ENCODE measurements around the gene ACTRT2. TPM values are rescaled to one million over a fixed set of nuclear protein-coding genes. Genes with fewer than 3 reads are reported as not detected.

Gene ACTRT2
- total and polyA plus RNA-seq, 7 donors, result not detected

DNA sequence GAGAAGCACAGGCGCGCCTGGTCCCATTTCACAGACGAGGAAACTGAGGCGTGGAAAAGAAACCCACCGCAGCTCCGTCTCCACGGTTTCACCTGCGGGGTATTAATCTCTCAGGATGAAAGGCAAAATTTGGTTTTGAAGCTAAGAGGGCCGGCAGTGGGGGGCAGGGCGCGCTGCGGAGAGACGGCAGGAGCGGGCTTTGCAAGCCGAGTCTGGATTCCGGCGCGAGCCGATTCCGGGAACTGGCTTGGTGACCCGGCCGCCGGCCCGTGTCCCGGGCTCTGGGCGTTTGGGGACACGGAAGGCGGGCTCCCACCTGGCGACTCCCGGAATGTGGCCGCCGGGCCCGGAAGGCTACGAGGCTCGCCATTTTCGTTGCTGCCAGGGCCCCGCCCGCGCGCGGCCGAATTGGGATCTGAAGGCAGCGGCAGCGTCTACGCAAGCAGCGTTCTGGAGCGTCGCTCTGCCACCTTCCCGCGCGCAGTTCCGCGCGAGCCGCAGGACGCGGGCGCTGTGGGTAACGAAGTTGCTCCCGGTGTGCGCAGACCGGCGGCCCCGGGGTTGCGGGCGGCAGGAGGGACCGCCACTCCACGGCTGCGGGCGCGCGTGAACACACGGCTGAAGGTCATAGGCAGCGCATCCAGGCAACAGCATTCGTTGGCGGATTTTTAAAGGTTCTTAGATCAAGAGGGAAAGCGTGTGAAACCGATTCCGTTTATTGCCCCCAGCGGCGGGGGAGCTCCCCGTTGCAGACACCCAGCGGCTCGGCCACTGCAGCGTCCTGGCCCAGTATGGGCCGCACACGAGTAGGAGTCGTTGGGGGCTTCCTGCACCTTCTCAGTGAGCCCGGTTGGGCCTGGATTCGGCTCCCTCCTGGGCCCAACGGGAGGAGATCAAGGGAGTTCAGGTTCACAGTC is 42.4 kb downstream of the ACTRT2 start:
- Histone ChIP-seq H3K36me3 (no peaks in the 10 kb centered on the region), H3K9me3 (peaks cover 0 to 3% (median 0%) of the 10 kb centered on the region in 4 donors), H3K4me1 (peaks cover 0 to 34% (median 30%) of the 10 kb centered on the region in 4 donors), H3K27ac (no peak overlapping the region), H3K27me3 (peaks cover 70 to 100% (median 85%) of the 10 kb centered on the region in 3 donors), H3K4me3 (peak overlapping the region in 3 of 4 donors; percentile 2 to 25 (median 20))
- peak; percentile 56 for DNase-seq
- whole genome bisulfite sequencing, 2 donors, result 14 to 56% methylated on average over 91 of the region's 91 CpGs
- intact Hi-C loops (cut with DNase I), result no loop called here
- TF ChIP-seq EP300 (IDR thresholded peaks at IDR 0.05), result no peak
- TF ChIP-seq POLR2AphosphoS5 (IDR thresholded peaks at IDR 0.05), result no peak
- no peak for TF ChIP-seq POLR2A (IDR thresholded peaks at IDR 0.05)
- TF ChIP-seq, protein P1, sequence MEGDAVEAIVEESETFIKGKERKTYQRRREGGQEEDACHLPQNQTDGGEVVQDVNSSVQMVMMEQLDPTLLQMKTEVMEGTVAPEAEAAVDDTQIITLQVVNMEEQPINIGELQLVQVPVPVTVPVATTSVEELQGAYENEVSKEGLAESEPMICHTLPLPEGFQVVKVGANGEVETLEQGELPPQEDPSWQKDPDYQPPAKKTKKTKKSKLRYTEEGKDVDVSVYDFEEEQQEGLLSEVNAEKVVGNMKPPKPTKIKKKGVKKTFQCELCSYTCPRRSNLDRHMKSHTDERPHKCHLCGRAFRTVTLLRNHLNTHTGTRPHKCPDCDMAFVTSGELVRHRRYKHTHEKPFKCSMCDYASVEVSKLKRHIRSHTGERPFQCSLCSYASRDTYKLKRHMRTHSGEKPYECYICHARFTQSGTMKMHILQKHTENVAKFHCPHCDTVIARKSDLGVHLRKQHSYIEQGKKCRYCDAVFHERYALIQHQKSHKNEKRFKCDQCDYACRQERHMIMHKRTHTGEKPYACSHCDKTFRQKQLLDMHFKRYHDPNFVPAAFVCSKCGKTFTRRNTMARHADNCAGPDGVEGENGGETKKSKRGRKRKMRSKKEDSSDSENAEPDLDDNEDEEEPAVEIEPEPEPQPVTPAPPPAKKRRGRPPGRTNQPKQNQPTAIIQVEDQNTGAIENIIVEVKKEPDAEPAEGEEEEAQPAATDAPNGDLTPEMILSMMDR (IDR thresholded peaks at IDR 0.05), result no peak

DNA sequence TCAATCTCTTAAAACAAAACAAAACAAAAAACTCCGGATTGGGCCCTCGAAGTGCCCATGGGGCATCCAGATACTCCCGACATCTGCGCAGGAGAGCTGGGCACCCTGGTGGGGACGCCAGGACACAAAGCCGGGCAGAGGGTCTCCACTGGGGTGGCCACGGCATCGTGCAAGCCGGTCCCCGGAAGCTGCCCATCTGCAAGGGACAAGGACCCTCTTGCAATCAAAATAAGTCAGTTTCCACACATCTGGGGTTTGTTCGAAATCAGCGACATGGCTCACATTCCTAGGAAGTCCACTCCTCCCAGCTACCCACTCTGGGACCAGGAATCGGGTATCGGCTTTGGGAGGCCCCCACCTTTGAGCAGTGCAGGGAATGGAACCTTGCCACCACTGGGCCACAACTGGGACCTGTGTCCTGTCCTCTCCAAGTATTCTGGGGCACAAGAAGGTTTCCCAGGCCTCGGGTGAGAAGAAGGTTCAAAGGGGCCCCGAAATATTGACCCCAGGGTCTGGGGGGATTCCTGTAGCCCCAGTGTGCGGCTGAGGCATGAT is 43.1 kb downstream of the ACTRT2 start:
- H3K4me3 ChIP-seq, result no peak overlapping the region
- TF ChIP-seq POLR2A (IDR thresholded peaks at IDR 0.05) (no peak), POLR2AphosphoS5 (IDR thresholded peaks at IDR 0.05) (no peak), EP300 (IDR thresholded peaks at IDR 0.05) (no peak)
- TF ChIP-seq, protein P1 (IDR thresholded peaks at IDR 0.05), result no peak
- peaks cover 70 to 97% (median 88%) of the 10 kb centered on the region in 3 donors for H3K27me3 ChIP-seq
- no peaks in the 10 kb centered on the region for H3K36me3 ChIP-seq
- intact Hi-C loops (cut with DNase I), result no loop called here
- DNase-seq, result peak; percentile 56
- no peaks in the 10 kb centered on the region for H3K9me3 ChIP-seq
- WGBS, 2 donors, result 67 to 77% methylated on average over 17 of the region's 17 CpGs
- H3K4me1 ChIP-seq, result peaks cover 0 to 39% (median 34%) of the 10 kb centered on the region in 4 donors
- H3K27ac ChIP-seq, result no peak overlapping the region

DNA sequence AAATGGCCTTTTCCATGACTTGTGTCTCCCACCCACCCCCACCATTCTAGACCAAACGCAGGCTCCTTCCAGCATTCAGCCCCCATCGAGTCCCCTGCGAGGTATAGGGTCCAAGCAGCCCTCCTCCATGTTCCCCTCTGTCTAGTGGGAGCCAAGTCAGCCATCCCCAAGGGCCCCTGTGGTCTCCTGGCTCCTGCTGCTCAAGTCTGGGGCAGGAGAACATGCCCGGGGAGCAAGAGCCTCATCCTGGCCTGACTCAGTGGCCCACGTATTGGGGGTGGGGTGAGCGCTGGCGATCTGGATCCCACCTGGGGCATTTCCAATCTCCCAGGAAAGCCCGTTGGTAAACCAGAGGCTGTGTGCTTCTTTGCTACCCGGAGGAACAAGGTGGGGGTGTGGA is 43.6 kb downstream of the ACTRT2 start:
- Histone ChIP-seq H3K27me3 (peaks cover 70 to 97% (median 88%) of the 10 kb centered on the region in 3 donors), H3K27ac (no peak overlapping the region), H3K4me3 (no peak overlapping the region), H3K4me1 (peaks cover 0 to 44% (median 39%) of the 10 kb centered on the region in 4 donors), H3K9me3 (no peaks in the 10 kb centered on the region), H3K36me3 (no peaks in the 10 kb centered on the region)
- TF ChIP-seq, protein P1 (IDR thresholded peaks at IDR 0.05), result no peak
- TF ChIP-seq POLR2A (IDR thresholded peaks at IDR 0.05) (no peak), EP300 (IDR thresholded peaks at IDR 0.05) (no peak), POLR2AphosphoS5 (IDR thresholded peaks at IDR 0.05) (no peak)
- intact Hi-C loops (cut with DNase I), result loop anchor here (5.0 kb wide), 1 partner anchor 217 kb away; no protein-coding TSS in a partner anchor
- WGBS, 2 donors, result 72 to 84% methylated on average over 9 of the region's 9 CpGs
- DNase-seq, result peak; percentile 35

DNA sequence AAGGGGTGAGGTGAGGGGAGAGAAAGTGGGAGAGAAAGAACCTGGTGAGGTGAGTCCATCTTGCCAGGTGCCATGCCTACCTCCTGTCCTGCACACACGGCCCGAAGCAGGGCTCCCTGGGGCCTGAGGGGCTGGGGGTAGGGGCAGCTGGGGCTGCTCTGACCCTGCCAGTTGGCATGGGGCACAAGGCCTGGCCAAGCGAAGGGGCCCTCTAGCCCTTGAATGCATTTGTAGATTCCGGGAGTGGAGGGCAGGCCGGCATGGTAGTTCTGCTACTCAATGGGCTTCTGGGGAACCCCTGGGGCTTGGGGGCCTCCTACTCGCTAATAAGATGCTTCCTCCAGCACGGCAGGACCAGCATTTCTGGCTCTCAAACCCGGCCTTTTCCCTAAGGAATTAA is 44.1 kb downstream of the ACTRT2 start:
- TF ChIP-seq, protein P1 (IDR thresholded peaks at IDR 0.05), result no peak
- no peak for TF ChIP-seq EP300 (IDR thresholded peaks at IDR 0.05)
- TF ChIP-seq POLR2A (IDR thresholded peaks at IDR 0.05), result no peak
- no peak for TF ChIP-seq POLR2AphosphoS5 (IDR thresholded peaks at IDR 0.05)
- Histone ChIP-seq H3K27me3 (peaks cover 70 to 93% (median 85%) of the 10 kb centered on the region in 3 donors), H3K36me3 (no peaks in the 10 kb centered on the region), H3K9me3 (no peaks in the 10 kb centered on the region), H3K4me1 (peaks cover 0 to 45% (median 40%) of the 10 kb centered on the region in 4 donors), H3K27ac (no peak overlapping the region), H3K4me3 (no peak overlapping the region)
- DNase-seq, result peak; percentile 41
- 82 to 84% methylated on average over 8 of the region's 8 CpGs for WGBS, 2 donors
- intact Hi-C loops (cut with DNase I), result loop anchor here (5.0 kb wide), 1 partner anchor 217 kb away; no protein-coding TSS in a partner anchor

Measured in sigmoid colon (tissue), 7 donors.